ENCODE data around the gene GSDME. TPM values are rescaled to one million over a fixed set of nuclear protein-coding genes. Genes with fewer than 3 reads are reported as not detected.

The GSDME gene
- total RNA-seq, 1 experiment from 2014 or later, result 7.6 TPM

DNA sequence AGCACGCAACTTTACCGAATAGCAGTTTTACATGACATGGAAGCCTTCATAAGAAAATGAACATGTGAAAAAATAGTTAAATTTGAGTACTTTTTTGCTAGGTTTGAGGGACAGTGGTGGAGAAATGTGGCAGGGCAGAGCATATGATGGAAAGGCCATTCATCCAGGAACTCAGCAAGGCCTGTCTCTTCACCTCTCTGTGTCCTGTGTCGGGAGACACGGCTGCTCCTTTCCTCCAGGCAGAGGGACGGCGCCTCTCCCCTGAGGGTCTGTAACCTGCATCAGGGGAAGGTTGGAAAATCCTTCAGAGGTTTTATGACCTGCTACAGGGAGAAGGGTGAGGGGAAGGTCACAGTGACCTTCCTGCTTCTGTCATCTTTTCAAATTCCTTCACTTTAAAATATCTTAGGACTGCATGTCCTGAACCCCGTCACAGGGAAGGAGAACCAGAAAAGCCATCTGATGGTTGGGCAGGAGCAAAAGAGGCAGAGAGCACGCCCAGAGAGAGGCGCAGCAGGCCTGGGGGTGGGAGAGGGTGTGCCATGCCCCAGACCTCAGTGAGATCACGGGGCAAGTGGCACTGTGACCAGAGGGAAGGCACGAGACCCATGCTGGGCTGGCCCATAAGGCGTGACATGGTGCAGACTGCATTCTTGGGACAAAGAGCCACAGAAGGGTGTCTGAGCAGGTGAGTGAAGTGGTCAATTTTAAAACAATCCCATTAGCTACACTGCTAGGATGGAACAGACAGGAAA is 44.0 kb downstream of the GSDME start:
- Histone ChIP-seq H3K79me2 (ENCODE audit: insufficient read depth, low read length) (no peaks in the 10 kb centered on the region), H3K9ac (ENCODE audit: low read length) (no peak overlapping the region), H3K9me3 (ENCODE audit: control insufficient read depth in 1 of 2, insufficient read depth in 1 of 2, low read depth in 1 of 2, low read length in 2 of 2) (no peaks in the 10 kb centered on the region), H3K9me2 (ENCODE audit: insufficient read depth) (no peaks in the 10 kb centered on the region), H3K4me3 (replicated peaks in 1 of 2; ENCODE audit: low read depth in 1 of 2, low read length in 2 of 2) (no peak overlapping the region), H2AFZ (ENCODE audit: low read depth, low read length, poor library complexity, severe bottlenecking) (no peak overlapping the region), H3K4me1 (ENCODE audit: control insufficient read depth in 1 of 2, insufficient read depth in 2 of 2, low read length in 2 of 2) (no peaks in the 10 kb centered on the region), H3K4me2 (ENCODE audit: low read length) (no peak overlapping the region), H3K36me3 (ENCODE audit: control insufficient read depth in 1 of 2, insufficient read depth in 2 of 2, low read length in 2 of 2) (no peaks in the 10 kb centered on the region), H4K20me1 (ENCODE audit: insufficient read depth) (no peaks in the 10 kb centered on the region), H3K27me3 (ENCODE audit: insufficient read depth, low read length) (no peaks in the 10 kb centered on the region), H3K27ac (ENCODE audit: low read depth, low read length) (no peak overlapping the region)
- no peak for ATAC-seq
- intact Hi-C loops (cut with micrococcal nuclease), result loop anchor here (10.0 kb wide), 1 partner anchor 382 kb away; no protein-coding TSS in a partner anchor
- ChIA-PET CTCF (no interaction called here), RAD21 (ENCODE audit: low non-redundant PET in 1 of 2, low total read pairs in 2 of 2, uncharacterized antibody in 2 of 2, unreplicated experiment in 2 of 2) (no interaction called here), POLR2A (no interaction called here)
- TF ChIP-seq EGR1 (IDR thresholded peaks at IDR 0.05; ENCODE audit: low read depth) (no peak), ZNF274 (IDR thresholded peaks at IDR 0.05; ENCODE audit: low read depth, low read length) (no peak), RAD21 (IDR thresholded peaks at IDR 0.05; ENCODE audit: low read depth) (no peak), ELF1 (IDR thresholded peaks at IDR 0.05; ENCODE audit: borderline replicate concordance, low read depth) (no peak), EZH2phosphoT487 (IDR thresholded peaks at IDR 0.05; ENCODE audit: borderline replicate concordance) (no peak), CEBPB (IDR thresholded peaks at IDR 0.05; ENCODE audit: low read depth) (no peak), YY1 (IDR thresholded peaks at IDR 0.05; ENCODE audit: extremely low read depth, insufficient replicate concordance, low read depth, low read length) (no peak), POLR2A (IDR thresholded peaks at IDR 0.05; ENCODE audit: borderline replicate concordance, extremely low read depth, insufficient read depth, insufficient read length) (no peak), JUND (IDR thresholded peaks at IDR 0.05) (no peak), EZH2 (IDR thresholded peaks at IDR 0.05) (no peak), SIN3A (IDR thresholded peaks at IDR 0.05; ENCODE audit: low read depth) (no peak), TCF7L2 (IDR thresholded peaks at IDR 0.05; ENCODE audit: borderline replicate concordance, extremely low read depth, insufficient read depth, insufficient read length) (no peak)
- TF ChIP-seq, protein P1, sequence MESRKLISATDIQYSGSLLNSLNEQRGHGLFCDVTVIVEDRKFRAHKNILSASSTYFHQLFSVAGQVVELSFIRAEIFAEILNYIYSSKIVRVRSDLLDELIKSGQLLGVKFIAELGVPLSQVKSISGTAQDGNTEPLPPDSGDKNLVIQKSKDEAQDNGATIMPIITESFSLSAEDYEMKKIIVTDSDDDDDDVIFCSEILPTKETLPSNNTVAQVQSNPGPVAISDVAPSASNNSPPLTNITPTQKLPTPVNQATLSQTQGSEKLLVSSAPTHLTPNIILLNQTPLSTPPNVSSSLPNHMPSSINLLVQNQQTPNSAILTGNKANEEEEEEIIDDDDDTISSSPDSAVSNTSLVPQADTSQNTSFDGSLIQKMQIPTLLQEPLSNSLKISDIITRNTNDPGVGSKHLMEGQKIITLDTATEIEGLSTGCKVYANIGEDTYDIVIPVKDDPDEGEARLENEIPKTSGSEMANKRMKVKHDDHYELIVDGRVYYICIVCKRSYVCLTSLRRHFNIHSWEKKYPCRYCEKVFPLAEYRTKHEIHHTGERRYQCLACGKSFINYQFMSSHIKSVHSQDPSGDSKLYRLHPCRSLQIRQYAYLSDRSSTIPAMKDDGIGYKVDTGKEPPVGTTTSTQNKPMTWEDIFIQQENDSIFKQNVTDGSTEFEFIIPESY (IDR thresholded peaks at IDR 0.05; ENCODE audit: extremely low read depth, insufficient replicate concordance, low read length), result no peak
- no peak for DNase-seq (ENCODE audit: low read depth, low spot score)
- no TSS peak for BruUV-seq (replicated peaks)
